Measurements from ENCODE around the gene CDC45.

CDC45 gene

DNA sequence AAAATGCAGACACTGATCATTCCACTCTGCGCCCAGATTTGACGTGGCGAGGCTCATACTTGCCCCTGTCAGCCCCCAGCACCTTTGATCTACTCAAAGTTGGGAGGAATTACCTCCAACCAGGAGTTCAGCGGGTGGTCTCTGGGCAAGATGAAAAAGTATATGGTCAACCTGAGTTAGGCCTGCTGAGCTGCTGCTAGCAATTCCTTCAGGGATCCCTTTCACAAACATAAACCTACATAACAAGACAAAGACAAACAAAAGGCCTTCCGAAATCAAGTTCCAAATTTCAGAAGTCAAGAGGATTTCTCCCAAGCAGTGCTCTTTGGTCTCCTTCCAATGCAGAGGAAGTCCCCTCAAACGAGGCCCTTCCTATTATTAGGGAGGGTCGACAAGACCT is 23.6 kb downstream of the CDC45 start:
- peaks cover 61% of the 10 kb centered on the region for H3K36me3 ChIP-seq (ENCODE audit: control insufficient read depth, low read length)
- no peaks in the 10 kb centered on the region for H3K4me1 ChIP-seq (ENCODE audit: control insufficient read depth, low read length)
- H3K79me2 ChIP-seq (ENCODE audit: control insufficient read depth, low read length), result no peaks in the 10 kb centered on the region
- no peaks in the 10 kb centered on the region for H3K27me3 ChIP-seq (ENCODE audit: control insufficient read depth, low read length)
- TF ChIP-seq EZH2phosphoT487 (IDR thresholded peaks at IDR 0.05; ENCODE audit: borderline replicate concordance, low read length), result no peak
- TF ChIP-seq, protein P1, sequence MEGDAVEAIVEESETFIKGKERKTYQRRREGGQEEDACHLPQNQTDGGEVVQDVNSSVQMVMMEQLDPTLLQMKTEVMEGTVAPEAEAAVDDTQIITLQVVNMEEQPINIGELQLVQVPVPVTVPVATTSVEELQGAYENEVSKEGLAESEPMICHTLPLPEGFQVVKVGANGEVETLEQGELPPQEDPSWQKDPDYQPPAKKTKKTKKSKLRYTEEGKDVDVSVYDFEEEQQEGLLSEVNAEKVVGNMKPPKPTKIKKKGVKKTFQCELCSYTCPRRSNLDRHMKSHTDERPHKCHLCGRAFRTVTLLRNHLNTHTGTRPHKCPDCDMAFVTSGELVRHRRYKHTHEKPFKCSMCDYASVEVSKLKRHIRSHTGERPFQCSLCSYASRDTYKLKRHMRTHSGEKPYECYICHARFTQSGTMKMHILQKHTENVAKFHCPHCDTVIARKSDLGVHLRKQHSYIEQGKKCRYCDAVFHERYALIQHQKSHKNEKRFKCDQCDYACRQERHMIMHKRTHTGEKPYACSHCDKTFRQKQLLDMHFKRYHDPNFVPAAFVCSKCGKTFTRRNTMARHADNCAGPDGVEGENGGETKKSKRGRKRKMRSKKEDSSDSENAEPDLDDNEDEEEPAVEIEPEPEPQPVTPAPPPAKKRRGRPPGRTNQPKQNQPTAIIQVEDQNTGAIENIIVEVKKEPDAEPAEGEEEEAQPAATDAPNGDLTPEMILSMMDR (IDR thresholded peaks at IDR 0.05; ENCODE audit: low read depth, low read length, poor library complexity, severe bottlenecking), result no peak
- H3K9me3 ChIP-seq (ENCODE audit: control insufficient read depth, insufficient read depth, low read length), result no peaks in the 10 kb centered on the region
- peaks cover 3% of the 10 kb centered on the region; the same call in 1 of the 2 replicates for H3F3A ChIP-seq (ENCODE audit: control insufficient read depth, insufficient read depth)
- no peak overlapping the region for H3K27ac ChIP-seq (ENCODE audit: low read depth, low read length)
- H4K20me1 ChIP-seq (ENCODE audit: control insufficient read depth, insufficient read depth, low read depth, low read length), result no peaks in the 10 kb centered on the region
- no peak overlapping the region for H3K4me3 ChIP-seq (ENCODE audit: low read length)
- H3K4me2 ChIP-seq (ENCODE audit: low read length), result no peak overlapping the region
- no peaks in the 10 kb centered on the region for H3K9me2 ChIP-seq (replicated peaks; ENCODE audit: control insufficient read depth, low read length)

GRCh38 chr22:19503869-19504268 is 24.1 kb downstream of the CDC45 start:
- Histone ChIP-seq H3K27ac (ENCODE audit: low read depth, low read length) (no peak overlapping the region), H3K4me1 (ENCODE audit: control insufficient read depth, low read length) (no peaks in the 10 kb centered on the region), H3K27me3 (ENCODE audit: control insufficient read depth, low read length) (no peaks in the 10 kb centered on the region), H3K9me2 (replicated peaks; ENCODE audit: control insufficient read depth, low read length) (no peaks in the 10 kb centered on the region), H3F3A (ENCODE audit: control insufficient read depth, insufficient read depth) (peaks cover 3% of the 10 kb centered on the region; the same call in 1 of the 2 replicates), H3K36me3 (ENCODE audit: control insufficient read depth, low read length) (peaks cover 60% of the 10 kb centered on the region), H3K9me3 (ENCODE audit: control insufficient read depth, insufficient read depth, low read length) (no peaks in the 10 kb centered on the region), H3K4me2 (ENCODE audit: low read length) (no peak overlapping the region), H4K20me1 (ENCODE audit: control insufficient read depth, insufficient read depth, low read depth, low read length) (no peaks in the 10 kb centered on the region), H3K4me3 (ENCODE audit: low read length) (no peak overlapping the region), H3K79me2 (ENCODE audit: control insufficient read depth, low read length) (no peaks in the 10 kb centered on the region)
- TF ChIP-seq, protein P1 (IDR thresholded peaks at IDR 0.05; ENCODE audit: low read depth, low read length, poor library complexity, severe bottlenecking), result no peak
- TF ChIP-seq EZH2phosphoT487 (IDR thresholded peaks at IDR 0.05; ENCODE audit: borderline replicate concordance, low read length), result no peak

GRCh38 chr22:19504900-19505734 is 25.4 kb downstream of the CDC45 start:
- no peak overlapping the region for H3K4me3 ChIP-seq (ENCODE audit: low read length)
- no peaks in the 10 kb centered on the region for H3K9me3 ChIP-seq (ENCODE audit: control insufficient read depth, insufficient read depth, low read length)
- H3K4me1 ChIP-seq (ENCODE audit: control insufficient read depth, low read length), result no peaks in the 10 kb centered on the region
- H3K4me2 ChIP-seq (ENCODE audit: low read length), result no peak overlapping the region
- H3K9me2 ChIP-seq (replicated peaks; ENCODE audit: control insufficient read depth, low read length), result no peaks in the 10 kb centered on the region
- H3K79me2 ChIP-seq (ENCODE audit: control insufficient read depth, low read length), result no peaks in the 10 kb centered on the region
- TF ChIP-seq, protein P1 (IDR thresholded peaks at IDR 0.05; ENCODE audit: low read depth, low read length, poor library complexity, severe bottlenecking), result no peak
- no peak for TF ChIP-seq EZH2phosphoT487 (IDR thresholded peaks at IDR 0.05; ENCODE audit: borderline replicate concordance, low read length)
- no peaks in the 10 kb centered on the region for H3K27me3 ChIP-seq (ENCODE audit: control insufficient read depth, low read length)
- peaks cover 60% of the 10 kb centered on the region for H3K36me3 ChIP-seq (ENCODE audit: control insufficient read depth, low read length)
- H4K20me1 ChIP-seq (ENCODE audit: control insufficient read depth, insufficient read depth, low read depth, low read length), result no peaks in the 10 kb centered on the region
- H3K27ac ChIP-seq (ENCODE audit: low read depth, low read length), result no peak overlapping the region
- peaks cover 3% of the 10 kb centered on the region; the same call in 1 of the 2 replicates for H3F3A ChIP-seq (ENCODE audit: control insufficient read depth, insufficient read depth)
